GM18505 (cell line): ENCODE data around the gene PTMS.
"Not testable (repeated sequence)": the region's sequence is repeated elsewhere in the genome, so short reads cannot be mapped to it uniquely, and the experiment has no call there.

Source experiments
- ATAC-seq: cut with Tn5 transposase; IDR thresholded peaks from one replicate; pipeline ENCODE4 v1.9.1; 2021; ENCODE audit not compliant: unreplicated experiment
- POLR2A ChIP-seq: IDR thresholded peaks from 4 replicates; pipeline ENCODE4 v1.6.1; 2011; ENCODE audit warnings: borderline replicate concordance; ENCODE audit not compliant: insufficient read depth, insufficient read length; ENCODE audit errors: extremely low read depth

Gene PTMS, protein sequence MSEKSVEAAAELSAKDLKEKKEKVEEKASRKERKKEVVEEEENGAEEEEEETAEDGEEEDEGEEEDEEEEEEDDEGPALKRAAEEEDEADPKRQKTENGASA

DNA sequence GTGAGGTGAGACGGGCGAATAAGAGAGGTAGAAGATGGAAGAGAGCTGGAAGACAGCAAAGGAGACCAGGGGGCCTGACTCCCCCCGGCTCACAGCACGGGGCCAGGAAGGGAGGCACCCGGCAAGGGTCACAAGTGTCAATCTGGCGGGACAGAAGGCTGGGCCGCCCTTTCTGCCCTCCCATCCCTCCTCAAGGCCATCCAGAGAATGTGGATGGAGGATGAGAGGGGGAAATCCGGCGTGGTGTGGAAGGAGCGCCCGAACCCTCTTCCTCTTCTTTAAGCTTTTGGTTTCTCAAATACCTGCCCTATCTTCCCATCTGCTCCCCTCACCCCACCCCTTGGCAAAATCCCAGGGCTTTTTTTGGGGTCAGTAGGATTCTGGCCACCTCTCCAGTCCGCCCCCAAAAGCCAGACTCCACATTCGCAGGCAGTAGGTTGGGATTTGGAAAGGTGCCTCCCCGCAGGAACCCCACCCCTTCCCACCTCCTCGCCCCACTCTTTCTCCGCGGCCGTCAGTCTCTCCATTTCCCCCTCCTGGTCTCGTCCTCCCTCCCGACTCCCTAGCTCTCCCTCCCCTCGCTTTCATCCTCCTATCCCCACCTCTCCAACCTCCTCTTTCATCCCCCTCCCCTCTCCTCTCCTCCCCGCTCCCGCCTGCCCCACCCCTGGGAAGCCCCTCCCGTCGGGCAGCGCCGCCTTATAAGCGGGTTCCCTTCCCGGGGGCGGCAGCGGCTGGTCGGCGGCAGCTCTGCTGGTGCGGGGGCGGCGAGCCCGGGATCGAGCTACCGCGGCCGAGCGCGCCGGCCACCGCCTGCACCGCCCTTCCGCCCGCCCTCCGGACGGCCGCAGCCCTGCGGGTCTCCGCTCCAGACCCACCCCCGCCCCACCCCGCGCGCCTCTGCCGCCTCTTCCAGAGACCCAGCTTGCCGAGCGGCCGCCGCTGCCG is at the start of gene PTMS:
TSS of gene PTMS (plus strand) at position 730 of the 948 bp plus-strand sequence. CDS start 343 bp downstream, outside the sequence.
- ATAC-seq = peak; percentile 21

GRCh38 chr12:6716874-6717437 is 49.2 kb upstream of the PTMS start:
- ATAC-seq = no peak
- TF ChIP-seq POLR2A = no peak

More for the DNA sequence above, at the start of gene PTMS:
- peak; percentile 64 for TF ChIP-seq POLR2A

GRCh38 chr12:6722863-6723262 is 43.3 kb upstream of the PTMS start:
- no peak for ATAC-seq
- TF ChIP-seq POLR2A = no peak

- peak; percentile 88 for ATAC-seq
- peak; percentile 80 for TF ChIP-seq POLR2A
These were observed 42.4 kb upstream of the PTMS start, which contains the start of gene COPS7A for GRCh38 chr12:6723607-6724408. Gene COPS7A, plus strand, starts transcription at chr12:6724046. Its CDS starts 611 bp downstream, at chr12:6724657.

- TF ChIP-seq POLR2A = no peak
- peak; percentile 29 for ATAC-seq
These were observed 41.8 kb upstream of the PTMS start for GRCh38 chr12:6724409-6724797.

- ATAC-seq = no peak
- TF ChIP-seq POLR2A = no peak
These were observed 40.8 kb upstream of the PTMS start for GRCh38 chr12:6725350-6725749.

- no peak for TF ChIP-seq POLR2A
- no peak for ATAC-seq
These were observed 37.0 kb upstream of the PTMS start for GRCh38 chr12:6729186-6729585.

DNA sequence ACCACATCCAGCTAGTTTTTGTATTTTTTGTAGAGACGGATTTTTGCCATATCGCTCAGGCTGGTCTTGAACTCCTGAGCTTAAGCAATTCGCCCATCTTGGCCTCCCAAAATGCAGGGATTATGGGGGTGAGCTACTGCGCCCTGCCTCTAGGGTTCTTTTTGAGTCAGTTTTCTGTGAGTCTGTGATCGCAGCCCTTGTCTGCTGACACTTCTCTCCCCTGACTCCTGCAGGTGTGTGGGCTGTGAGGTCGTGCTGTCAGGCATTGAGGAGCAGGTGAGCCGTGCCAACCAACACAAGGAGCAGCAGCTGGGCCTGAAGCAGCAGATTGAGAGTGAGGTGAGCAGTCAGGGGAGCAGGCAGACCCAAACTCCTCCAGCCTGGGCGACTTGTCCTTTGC is 36.0 kb upstream of the PTMS start:
- no peak for TF ChIP-seq POLR2A
- no peak for ATAC-seq

GRCh38 chr12:6734506-6735387 is 31.4 kb upstream of the PTMS start:
- ATAC-seq = no peak
- no peak for TF ChIP-seq POLR2A

DNA sequence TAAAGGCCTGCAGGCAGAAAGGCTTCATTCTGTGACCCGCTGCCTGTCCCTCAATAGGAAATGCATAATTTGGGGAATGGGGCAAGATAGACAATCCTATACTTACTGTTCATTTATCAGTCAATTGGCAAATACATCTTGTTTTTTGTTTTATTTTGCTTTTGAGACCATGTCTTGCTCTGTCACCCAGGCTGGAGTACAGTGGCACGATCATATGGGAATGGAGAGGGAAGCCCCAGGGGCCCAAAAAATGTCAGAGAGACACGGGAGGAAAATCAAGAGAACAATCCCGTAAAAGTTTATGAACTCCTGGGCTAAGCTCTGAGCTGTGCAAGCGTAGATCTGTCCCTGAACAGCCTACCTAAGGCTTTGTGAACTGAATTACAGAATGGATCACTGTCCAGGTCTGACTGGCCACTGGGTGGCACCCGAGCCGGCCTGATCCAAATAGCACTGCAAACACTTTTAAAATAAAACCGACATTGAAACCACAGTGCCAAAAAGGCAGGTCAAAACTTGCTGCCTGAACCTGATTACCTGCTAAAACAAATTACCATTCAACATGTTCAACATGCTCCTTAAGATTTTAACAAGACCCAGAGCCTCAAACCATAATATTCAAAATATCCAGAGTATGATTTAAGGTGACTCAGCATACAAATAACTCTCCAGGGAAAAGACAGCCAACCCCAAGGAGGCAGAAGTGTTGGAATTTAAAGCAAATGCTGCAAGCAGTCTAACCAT is 30.5 kb upstream of the PTMS start:
- no peak for TF ChIP-seq POLR2A
- no peak for ATAC-seq

- no peak for ATAC-seq
- no peak for TF ChIP-seq POLR2A
These were observed 29.4 kb upstream of the PTMS start for GRCh38 chr12:6736754-6737153.

DNA sequence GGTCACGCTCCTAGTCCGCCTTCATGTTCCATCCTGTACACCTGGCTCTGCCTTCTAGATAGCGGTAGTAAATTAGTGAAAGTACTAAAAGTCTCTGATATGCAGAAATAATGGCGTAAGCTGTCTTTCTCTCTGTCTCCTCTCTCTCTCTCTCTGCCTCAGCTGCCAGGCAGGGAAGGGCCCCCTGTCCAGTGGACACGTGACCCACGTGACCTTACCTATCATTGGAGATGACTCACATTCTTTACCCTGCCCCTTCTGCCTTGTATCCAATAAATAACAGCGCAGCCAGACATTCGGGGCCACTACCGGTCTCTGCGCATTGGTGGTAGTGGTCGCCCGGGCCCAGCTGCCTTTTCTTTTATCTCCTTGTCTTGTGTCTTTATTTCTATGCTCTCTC is 24.1 kb upstream of the PTMS start:
- not testable (repeated sequence) for ATAC-seq
